ENCODE data around the gene SLC25A11.

DNA sequence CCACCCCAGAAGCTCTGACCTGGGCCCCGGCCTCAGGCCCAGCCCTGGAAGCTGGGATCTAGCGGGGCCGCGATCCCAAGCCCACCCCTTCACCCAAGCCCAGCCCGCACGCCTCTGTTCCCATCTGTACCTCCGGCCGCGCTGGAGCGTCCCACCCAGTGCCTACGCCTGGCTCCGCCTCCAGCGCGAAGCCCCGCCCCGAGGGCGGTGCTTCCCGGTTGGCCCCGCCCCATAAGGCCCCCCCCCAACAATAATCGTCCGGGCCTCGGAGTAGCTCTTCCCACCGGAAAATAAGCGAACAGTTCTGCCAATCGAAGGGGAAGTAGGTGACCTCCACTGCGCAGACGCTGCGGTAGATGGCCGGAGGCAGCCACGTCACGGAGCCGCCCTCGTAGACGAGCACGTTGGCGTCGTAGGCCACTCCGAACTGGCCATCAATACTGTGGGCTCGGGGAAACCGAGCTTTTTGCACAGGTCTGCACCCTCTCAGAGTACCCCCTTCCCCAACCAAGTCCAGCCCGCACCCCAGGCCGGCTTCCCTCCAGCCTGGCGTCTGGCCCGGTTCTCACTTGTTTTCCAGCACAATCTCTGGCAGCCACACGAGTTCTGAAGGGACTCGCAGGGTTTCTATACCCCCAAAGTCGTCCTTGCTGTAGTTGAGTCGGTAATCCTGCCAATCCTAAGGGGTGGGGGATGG, 38.0 kb downstream of the SLC25A11 start:
- no peak for TF ChIP-seq CTCF (IDR thresholded peaks at IDR 0.05)
- TF ChIP-seq POLR2A (IDR thresholded peaks at IDR 0.05), result no peak

Measured in uterus (tissue), 2 donors.